HL-60 (cell line): ENCODE data around the gene ZFP64.

Source experiments
- DNase-seq, 2 experiments: peaks; one replicate each; pipeline ENCODE4 v3.0.0-alpha.2; 2010 to 2020; ENCODE audit warnings: low read depth in 1 of 2, low spot score in 1 of 2
- H3K27ac ChIP-seq: fragments of 250-450 bp; sonication (Bioruptor Pico); replicated peaks from 2 replicates; pipeline ENCODE4 v1.5.1; 2020; ENCODE audit warnings: mild to moderate bottlenecking, moderate library complexity
- H3K27me3 ChIP-seq: fragments of 250-450 bp; sonication (Bioruptor Pico); 2 replicates; pipeline ENCODE4 v1.5.1; 2021; ENCODE audit warnings: mild to moderate bottlenecking, moderate library complexity; ENCODE audit not compliant: insufficient read depth, poor library complexity, severe bottlenecking
- H3K4me3 ChIP-seq: replicated peaks from 2 replicates; pipeline ENCODE4 v1.5.1; 2011; ENCODE audit warnings: mild to moderate bottlenecking, control low read depth, low read length; ENCODE audit not compliant: insufficient read depth
- GABPA ChIP-seq: IDR thresholded peaks from 2 replicates; pipeline ENCODE4 v1.6.1; 2012; ENCODE audit warnings: low read depth
- POLR2AphosphoS5 ChIP-seq: IDR thresholded peaks from 2 replicates; pipeline ENCODE4 v1.6.1; 2012; ENCODE audit warnings: low read depth
- SPI1 ChIP-seq: IDR thresholded peaks from 2 replicates; pipeline ENCODE4 v1.6.1; 2012; ENCODE audit warnings: low read depth, mild to moderate bottlenecking, borderline replicate concordance
- TF ChIP-seq, protein P1 (sequence below): IDR thresholded peaks from one replicate; pipeline ENCODE4 v1.5.1; 2011; ENCODE audit warnings: low read length, control low read depth, inconsistent platforms; ENCODE audit not compliant: insufficient read depth
- TF ChIP-seq, protein P2 (sequence below): IDR thresholded peaks from 2 replicates; pipeline ENCODE4 v1.6.1; 2012; ENCODE audit warnings: low read depth; ENCODE audit not compliant: insufficient replicate concordance

ZFP64 gene

GRCh38 chr20:52236292-52236691 is 44.7 kb upstream of the ZFP64 start:
- TF ChIP-seq GABPA, result no peak
- TF ChIP-seq POLR2AphosphoS5, result no peak
- TF ChIP-seq, protein P1, sequence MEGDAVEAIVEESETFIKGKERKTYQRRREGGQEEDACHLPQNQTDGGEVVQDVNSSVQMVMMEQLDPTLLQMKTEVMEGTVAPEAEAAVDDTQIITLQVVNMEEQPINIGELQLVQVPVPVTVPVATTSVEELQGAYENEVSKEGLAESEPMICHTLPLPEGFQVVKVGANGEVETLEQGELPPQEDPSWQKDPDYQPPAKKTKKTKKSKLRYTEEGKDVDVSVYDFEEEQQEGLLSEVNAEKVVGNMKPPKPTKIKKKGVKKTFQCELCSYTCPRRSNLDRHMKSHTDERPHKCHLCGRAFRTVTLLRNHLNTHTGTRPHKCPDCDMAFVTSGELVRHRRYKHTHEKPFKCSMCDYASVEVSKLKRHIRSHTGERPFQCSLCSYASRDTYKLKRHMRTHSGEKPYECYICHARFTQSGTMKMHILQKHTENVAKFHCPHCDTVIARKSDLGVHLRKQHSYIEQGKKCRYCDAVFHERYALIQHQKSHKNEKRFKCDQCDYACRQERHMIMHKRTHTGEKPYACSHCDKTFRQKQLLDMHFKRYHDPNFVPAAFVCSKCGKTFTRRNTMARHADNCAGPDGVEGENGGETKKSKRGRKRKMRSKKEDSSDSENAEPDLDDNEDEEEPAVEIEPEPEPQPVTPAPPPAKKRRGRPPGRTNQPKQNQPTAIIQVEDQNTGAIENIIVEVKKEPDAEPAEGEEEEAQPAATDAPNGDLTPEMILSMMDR, result no peak
- TF ChIP-seq SPI1, result no peak
- TF ChIP-seq, protein P2, sequence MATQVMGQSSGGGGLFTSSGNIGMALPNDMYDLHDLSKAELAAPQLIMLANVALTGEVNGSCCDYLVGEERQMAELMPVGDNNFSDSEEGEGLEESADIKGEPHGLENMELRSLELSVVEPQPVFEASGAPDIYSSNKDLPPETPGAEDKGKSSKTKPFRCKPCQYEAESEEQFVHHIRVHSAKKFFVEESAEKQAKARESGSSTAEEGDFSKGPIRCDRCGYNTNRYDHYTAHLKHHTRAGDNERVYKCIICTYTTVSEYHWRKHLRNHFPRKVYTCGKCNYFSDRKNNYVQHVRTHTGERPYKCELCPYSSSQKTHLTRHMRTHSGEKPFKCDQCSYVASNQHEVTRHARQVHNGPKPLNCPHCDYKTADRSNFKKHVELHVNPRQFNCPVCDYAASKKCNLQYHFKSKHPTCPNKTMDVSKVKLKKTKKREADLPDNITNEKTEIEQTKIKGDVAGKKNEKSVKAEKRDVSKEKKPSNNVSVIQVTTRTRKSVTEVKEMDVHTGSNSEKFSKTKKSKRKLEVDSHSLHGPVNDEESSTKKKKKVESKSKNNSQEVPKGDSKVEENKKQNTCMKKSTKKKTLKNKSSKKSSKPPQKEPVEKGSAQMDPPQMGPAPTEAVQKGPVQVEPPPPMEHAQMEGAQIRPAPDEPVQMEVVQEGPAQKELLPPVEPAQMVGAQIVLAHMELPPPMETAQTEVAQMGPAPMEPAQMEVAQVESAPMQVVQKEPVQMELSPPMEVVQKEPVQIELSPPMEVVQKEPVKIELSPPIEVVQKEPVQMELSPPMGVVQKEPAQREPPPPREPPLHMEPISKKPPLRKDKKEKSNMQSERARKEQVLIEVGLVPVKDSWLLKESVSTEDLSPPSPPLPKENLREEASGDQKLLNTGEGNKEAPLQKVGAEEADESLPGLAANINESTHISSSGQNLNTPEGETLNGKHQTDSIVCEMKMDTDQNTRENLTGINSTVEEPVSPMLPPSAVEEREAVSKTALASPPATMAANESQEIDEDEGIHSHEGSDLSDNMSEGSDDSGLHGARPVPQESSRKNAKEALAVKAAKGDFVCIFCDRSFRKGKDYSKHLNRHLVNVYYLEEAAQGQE, result no peak
- Histone ChIP-seq H3K27me3 (no peaks in the 10 kb centered on the region), H3K27ac (no peak overlapping the region), H3K4me3 (no peak overlapping the region)
- DNase-seq, result no peak

GRCh38 chr20:52235129-52235528 is 43.5 kb upstream of the ZFP64 start:
- no peak for DNase-seq
- Histone ChIP-seq H3K27me3 (no peaks in the 10 kb centered on the region), H3K4me3 (no peak overlapping the region), H3K27ac (no peak overlapping the region)
- TF ChIP-seq, protein P1, result no peak
- TF ChIP-seq POLR2AphosphoS5 (no peak), GABPA (no peak), SPI1 (no peak)
- TF ChIP-seq, protein P2, result no peak

GRCh38 chr20:52234302-52235045 is 42.9 kb upstream of the ZFP64 start:
- no peak overlapping the region for H3K4me3 ChIP-seq
- no peak overlapping the region for H3K27ac ChIP-seq
- TF ChIP-seq, protein P1, result no peak
- TF ChIP-seq SPI1, result no peak
- no peak for TF ChIP-seq GABPA
- TF ChIP-seq POLR2AphosphoS5, result no peak
- TF ChIP-seq, protein P2, result no peak
- no peaks in the 10 kb centered on the region for H3K27me3 ChIP-seq
- no peak for DNase-seq
